HepG2 (cell line): ENCODE measurements around the gene ADAMTS16.

Experiments used
- PPARG ChIP-seq: conservative IDR thresholded peaks from 2 replicates; pipeline ENCODE4 v1.6.1; 2016; ENCODE audit warnings: missing biosample characterization, missing genetic modification reagents
- SMYD3 ChIP-seq: sonication (generic); formaldehyde crosslinking; IDR thresholded peaks from 2 replicates; pipeline ENCODE4 v1.8.1; 2023; ENCODE audit warnings: mild to moderate bottlenecking, missing genetic modification reagents

- no peak for TF ChIP-seq PPARG
- no peak for TF ChIP-seq SMYD3 (CRISPR knock-in tag)
Measured at GRCh38 chr5:5351288-5351979, 211.3 kb downstream of the ADAMTS16 start.
